C4-2B (cell line): ENCODE data around the gene RBBP8NL.

Experiments used
- ZFX ChIP-seq: fragments of 450-650 bp; IDR thresholded peaks from 2 replicates; pipeline ENCODE4 v1.6.1; 2017
- TF ChIP-seq, protein P1 (sequence below): fragments of 450-650 bp; conservative IDR thresholded peaks from 2 replicates; pipeline ENCODE4 v1.5.1; 2017; ENCODE audit warnings: mild to moderate bottlenecking

DNA sequence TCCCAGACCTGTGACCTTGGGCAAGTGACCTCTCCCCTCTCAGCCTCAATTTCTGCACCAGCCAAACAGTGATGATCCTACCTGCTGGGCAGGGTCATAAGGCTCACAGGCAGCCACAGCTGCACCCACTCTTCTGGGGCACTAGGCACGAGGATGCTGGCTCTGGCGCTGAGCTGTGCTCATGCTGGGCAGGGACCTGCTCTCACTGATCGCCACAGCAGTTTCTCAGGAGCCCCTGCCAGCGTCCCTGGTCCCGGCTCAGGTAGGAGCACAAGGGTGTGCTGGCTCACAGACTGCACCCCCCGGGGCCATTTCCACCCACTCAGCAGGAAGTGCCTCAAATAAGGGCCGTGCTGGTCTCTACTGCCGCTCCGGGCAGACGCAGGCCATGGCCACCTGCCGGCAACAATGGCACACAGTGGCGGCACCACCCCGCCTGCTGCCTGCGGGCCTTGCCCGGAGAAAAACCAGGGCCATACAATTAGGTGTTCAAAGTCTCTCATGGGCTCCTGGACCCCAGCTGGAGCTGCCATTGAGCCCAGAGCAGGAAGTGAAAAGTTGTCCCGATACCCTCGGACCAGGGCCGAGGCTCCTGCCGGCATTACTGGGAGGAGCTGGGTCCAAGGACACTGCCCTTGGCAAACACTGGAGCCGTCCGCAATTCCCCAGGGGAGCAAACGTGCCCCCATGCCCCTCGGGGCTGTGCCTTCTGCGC is 15.7 kb downstream of the RBBP8NL start:
- TF ChIP-seq, protein P1, sequence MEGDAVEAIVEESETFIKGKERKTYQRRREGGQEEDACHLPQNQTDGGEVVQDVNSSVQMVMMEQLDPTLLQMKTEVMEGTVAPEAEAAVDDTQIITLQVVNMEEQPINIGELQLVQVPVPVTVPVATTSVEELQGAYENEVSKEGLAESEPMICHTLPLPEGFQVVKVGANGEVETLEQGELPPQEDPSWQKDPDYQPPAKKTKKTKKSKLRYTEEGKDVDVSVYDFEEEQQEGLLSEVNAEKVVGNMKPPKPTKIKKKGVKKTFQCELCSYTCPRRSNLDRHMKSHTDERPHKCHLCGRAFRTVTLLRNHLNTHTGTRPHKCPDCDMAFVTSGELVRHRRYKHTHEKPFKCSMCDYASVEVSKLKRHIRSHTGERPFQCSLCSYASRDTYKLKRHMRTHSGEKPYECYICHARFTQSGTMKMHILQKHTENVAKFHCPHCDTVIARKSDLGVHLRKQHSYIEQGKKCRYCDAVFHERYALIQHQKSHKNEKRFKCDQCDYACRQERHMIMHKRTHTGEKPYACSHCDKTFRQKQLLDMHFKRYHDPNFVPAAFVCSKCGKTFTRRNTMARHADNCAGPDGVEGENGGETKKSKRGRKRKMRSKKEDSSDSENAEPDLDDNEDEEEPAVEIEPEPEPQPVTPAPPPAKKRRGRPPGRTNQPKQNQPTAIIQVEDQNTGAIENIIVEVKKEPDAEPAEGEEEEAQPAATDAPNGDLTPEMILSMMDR, result no peak
- TF ChIP-seq ZFX, result no peak
